ENCODE results near the gene SFXN5. TPM values are rescaled to one million over a fixed set of nuclear protein-coding genes. Genes with fewer than 3 reads are reported as not detected.

SFXN5 gene
- total RNA-seq, 1 donor from 2014 or later: 21.8 TPM

DNA sequence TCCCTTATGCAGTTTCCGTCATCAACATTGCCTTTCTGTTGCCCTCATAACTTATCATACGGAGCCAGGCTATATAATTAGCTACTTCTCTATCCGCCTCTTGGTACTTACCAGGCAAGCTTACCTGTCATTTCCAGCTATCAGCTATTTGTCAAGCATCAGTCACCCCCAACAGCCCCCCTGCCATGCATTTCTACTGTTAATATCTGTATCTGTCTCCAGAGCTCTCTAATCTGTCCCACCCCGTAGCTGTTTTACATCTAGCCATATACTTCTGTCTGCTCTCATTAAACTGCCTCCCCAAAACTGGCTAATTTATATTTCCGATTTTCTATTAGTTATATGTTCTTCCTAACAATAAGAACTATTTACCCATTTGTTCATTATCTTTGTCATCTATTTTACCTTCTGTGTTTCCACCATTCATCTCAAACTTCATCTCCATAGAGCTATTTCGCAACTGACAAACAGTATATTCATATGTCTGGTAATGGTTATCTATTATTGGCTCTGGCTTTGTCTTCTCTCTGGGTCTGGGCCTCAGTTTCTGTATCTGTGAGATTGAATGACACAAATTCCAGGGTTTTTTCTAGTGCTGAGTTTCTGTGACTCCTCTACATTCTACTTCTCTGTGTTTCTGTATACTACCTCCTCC, 144.6 kb downstream of the SFXN5 start:
- TF ChIP-seq, protein P1, sequence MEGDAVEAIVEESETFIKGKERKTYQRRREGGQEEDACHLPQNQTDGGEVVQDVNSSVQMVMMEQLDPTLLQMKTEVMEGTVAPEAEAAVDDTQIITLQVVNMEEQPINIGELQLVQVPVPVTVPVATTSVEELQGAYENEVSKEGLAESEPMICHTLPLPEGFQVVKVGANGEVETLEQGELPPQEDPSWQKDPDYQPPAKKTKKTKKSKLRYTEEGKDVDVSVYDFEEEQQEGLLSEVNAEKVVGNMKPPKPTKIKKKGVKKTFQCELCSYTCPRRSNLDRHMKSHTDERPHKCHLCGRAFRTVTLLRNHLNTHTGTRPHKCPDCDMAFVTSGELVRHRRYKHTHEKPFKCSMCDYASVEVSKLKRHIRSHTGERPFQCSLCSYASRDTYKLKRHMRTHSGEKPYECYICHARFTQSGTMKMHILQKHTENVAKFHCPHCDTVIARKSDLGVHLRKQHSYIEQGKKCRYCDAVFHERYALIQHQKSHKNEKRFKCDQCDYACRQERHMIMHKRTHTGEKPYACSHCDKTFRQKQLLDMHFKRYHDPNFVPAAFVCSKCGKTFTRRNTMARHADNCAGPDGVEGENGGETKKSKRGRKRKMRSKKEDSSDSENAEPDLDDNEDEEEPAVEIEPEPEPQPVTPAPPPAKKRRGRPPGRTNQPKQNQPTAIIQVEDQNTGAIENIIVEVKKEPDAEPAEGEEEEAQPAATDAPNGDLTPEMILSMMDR (conservative IDR thresholded peaks at IDR 0.05): no peak
- Mint-ChIP-seq H3K9me3 (no peaks in the 10 kb centered on the region), H3K27me3 (ENCODE audit: low read depth) (peaks cover under 1% of the 10 kb centered on the region), H3K4me3 (no peak overlapping the region), H3K27ac (ENCODE audit: unreplicated experiment) (no peak overlapping the region), H3K4me1 (no peaks in the 10 kb centered on the region), H3K36me3 (ENCODE audit: low read depth) (no peaks in the 10 kb centered on the region)
- no peak for DNase-seq (ENCODE audit: low read depth, low spot score)

DNA sequence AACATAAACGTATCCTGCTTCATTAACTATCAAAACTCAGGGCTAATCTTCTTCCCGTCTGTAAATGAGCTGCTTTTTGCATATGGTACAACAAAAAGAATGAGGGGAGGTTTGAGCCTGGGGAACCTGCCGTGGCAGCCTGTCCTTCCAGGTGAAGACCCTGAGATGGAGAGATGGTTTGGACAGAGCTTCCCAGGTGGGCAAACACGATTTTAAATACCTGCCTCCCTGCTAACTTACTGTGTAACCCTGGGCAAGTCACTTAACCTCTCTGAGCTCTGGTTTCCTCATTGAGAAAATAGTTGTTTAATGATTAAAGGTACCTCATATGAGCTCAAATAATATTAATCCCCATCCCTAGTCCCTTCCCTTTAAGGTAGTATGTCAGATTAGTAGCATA, 145.1 kb downstream of the SFXN5 start:
- Mint-ChIP-seq H3K4me1 (no peaks in the 10 kb centered on the region), H3K27ac (ENCODE audit: unreplicated experiment) (no peak overlapping the region), H3K36me3 (ENCODE audit: low read depth) (no peaks in the 10 kb centered on the region), H3K4me3 (no peak overlapping the region), H3K9me3 (no peaks in the 10 kb centered on the region), H3K27me3 (ENCODE audit: low read depth) (no peaks in the 10 kb centered on the region)
- TF ChIP-seq, protein P1 (conservative IDR thresholded peaks at IDR 0.05): no peak
- no peak for DNase-seq (ENCODE audit: low read depth, low spot score)

DNA sequence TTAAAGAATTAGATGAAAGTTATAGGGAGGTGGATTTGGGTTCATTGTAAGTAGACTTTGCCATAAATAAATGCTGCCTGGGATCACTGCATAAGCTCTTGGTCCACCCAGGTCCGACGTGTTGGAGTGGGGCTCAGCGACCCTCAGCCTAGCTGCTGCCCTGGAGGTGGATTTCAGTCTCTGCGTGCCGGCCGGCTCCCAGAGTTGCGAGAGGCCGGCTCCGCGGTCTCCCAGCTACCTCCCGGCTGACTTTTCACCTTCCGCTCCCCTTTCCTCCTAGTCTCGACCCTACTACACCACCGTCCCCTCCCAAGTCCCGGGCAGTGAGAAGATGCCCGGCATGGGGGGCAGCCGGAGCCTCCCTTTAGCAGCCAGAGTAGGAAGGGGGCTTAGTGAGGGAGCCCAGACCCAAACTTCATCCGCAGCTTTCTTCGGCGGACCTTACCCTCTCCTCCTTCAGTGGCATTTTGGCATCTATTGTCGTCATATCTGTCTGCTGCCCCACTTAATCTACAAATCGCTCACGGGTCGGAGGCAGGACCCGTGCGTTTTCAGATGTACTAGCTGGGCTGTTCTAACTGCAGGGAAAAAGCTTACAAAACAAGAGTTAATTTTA, 146.1 kb downstream of the SFXN5 start:
- H3K27me3 Mint-ChIP-seq (ENCODE audit: low read depth): no peaks in the 10 kb centered on the region
- H3K27ac Mint-ChIP-seq (ENCODE audit: unreplicated experiment): no peak overlapping the region
- TF ChIP-seq, protein P1 (conservative IDR thresholded peaks at IDR 0.05): no peak
- no peaks in the 10 kb centered on the region for H3K9me3 Mint-ChIP-seq
- H3K36me3 Mint-ChIP-seq (ENCODE audit: low read depth): no peaks in the 10 kb centered on the region
- no peak for DNase-seq (ENCODE audit: low read depth, low spot score)
- no peaks in the 10 kb centered on the region for H3K4me1 Mint-ChIP-seq
- H3K4me3 Mint-ChIP-seq: no peak overlapping the region

DNA sequence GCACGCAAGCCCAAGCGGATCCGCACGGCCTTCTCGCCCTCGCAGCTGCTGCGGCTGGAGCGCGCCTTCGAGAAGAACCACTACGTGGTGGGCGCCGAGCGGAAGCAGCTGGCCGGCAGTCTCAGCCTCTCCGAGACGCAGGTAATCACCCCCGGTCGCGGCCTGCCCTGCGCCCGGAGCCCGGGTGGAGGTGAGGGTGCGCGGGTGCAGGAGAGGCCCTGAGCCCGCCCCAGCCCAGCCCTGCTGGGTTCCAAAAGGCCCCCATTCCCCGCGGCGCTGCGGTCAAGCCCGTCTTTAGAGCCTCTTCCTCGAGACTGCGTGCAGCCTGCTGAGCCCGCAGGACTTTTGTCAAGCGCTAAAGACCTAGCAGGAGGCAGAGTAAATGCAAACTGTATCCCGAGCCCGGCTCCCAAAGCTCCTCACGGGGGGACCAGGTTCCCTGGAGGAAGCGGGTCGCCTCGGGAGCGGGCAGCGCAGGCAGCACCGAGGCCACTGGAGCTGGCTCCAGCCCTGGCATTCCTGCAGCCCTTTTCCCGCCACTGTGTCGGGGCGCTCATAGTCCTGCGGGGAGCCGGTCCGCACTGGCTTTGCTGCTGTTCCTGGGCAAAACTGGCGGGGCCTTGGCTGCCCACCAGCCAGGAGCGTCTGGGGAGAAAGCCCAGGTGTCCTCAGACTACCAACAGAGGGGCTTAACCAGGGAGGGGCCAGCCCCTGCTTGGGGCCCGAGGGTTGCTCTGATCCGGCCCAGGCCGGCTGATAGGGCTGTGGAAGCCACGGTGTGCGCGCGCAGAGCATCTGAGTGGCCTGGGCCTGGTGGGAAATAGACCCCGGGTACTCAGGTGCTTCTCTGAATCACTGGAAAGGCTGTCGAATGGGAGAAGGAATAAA, 146.9 kb downstream of the SFXN5 start:
- Mint-ChIP-seq H3K27ac (ENCODE audit: unreplicated experiment) (no peak overlapping the region), H3K4me1 (no peaks in the 10 kb centered on the region), H3K27me3 (ENCODE audit: low read depth) (no peaks in the 10 kb centered on the region), H3K36me3 (ENCODE audit: low read depth) (no peaks in the 10 kb centered on the region), H3K4me3 (no peak overlapping the region), H3K9me3 (no peaks in the 10 kb centered on the region)
- TF ChIP-seq, protein P1 (conservative IDR thresholded peaks at IDR 0.05): no peak
- DNase-seq (ENCODE audit: low read depth, low spot score): no peak

DNA sequence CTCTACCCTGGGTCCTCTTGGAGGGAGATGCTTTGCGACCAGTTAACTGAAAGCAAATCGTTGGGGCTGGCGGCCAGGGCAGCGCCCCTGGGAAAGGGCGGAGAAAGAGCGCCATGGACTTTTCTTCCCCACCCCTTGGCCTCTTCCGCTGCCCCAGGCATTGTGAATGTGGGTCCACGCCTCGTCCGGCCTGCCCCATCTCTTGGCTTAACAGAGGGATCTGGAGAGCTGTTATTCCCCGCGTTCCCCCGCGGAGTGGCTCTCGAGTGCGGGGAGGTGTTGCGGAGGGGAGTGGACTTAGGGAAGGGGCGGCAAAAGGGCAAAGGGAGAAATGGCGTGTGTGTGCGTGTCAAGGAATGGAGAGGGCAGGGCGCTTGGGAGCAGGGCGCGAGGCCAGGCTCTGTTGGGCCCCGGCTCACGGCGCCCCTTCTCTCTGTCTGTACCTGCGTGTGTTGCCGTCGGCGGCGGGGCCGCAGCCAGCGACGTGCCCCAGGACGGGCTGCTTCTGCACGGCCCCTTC, 147.6 kb downstream of the SFXN5 start:
- Mint-ChIP-seq H3K27ac (ENCODE audit: unreplicated experiment) (no peak overlapping the region), H3K36me3 (ENCODE audit: low read depth) (no peaks in the 10 kb centered on the region), H3K27me3 (ENCODE audit: low read depth) (no peaks in the 10 kb centered on the region), H3K4me1 (no peaks in the 10 kb centered on the region), H3K9me3 (no peaks in the 10 kb centered on the region), H3K4me3 (no peak overlapping the region)
- DNase-seq (ENCODE audit: low read depth, low spot score): no peak
- TF ChIP-seq, protein P1 (conservative IDR thresholded peaks at IDR 0.05): no peak

Measured in neural crest cell (in vitro differentiated cells).